Lower leg skin (tissue), 3 donors: ENCODE measurements around the gene PHLPP1.

Experiments
- POLR2A ChIP-seq, 2 donors: fragments of 450-650 bp; IDR thresholded peaks; one replicate each; pipeline ENCODE4 v1.6.1; 2016 to 2017; ENCODE audit warnings: antibody characterized with exemption in 2 of 2, mild to moderate bottlenecking in 1 of 2, moderate library complexity in 1 of 2
- TF ChIP-seq, protein P1 (sequence below), 3 donors: fragments of 450-650 bp; IDR thresholded peaks; one replicate each; pipeline ENCODE4 v1.5.1; 2016; ENCODE audit warnings: antibody characterized with exemption in 3 of 3, mild to moderate bottlenecking in 3 of 3, moderate library complexity in 2 of 3

GRCh38 chr18:62939433-62939832, 224.1 kb downstream of the PHLPP1 start:
- TF ChIP-seq POLR2A (IDR thresholded peaks at IDR 0.05): no peak
- TF ChIP-seq, protein P1, sequence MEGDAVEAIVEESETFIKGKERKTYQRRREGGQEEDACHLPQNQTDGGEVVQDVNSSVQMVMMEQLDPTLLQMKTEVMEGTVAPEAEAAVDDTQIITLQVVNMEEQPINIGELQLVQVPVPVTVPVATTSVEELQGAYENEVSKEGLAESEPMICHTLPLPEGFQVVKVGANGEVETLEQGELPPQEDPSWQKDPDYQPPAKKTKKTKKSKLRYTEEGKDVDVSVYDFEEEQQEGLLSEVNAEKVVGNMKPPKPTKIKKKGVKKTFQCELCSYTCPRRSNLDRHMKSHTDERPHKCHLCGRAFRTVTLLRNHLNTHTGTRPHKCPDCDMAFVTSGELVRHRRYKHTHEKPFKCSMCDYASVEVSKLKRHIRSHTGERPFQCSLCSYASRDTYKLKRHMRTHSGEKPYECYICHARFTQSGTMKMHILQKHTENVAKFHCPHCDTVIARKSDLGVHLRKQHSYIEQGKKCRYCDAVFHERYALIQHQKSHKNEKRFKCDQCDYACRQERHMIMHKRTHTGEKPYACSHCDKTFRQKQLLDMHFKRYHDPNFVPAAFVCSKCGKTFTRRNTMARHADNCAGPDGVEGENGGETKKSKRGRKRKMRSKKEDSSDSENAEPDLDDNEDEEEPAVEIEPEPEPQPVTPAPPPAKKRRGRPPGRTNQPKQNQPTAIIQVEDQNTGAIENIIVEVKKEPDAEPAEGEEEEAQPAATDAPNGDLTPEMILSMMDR (IDR thresholded peaks at IDR 0.05): no peak
